ENCODE measurements around the gene CORO2A. TPM values are rescaled to one million over a fixed set of nuclear protein-coding genes. Genes with fewer than 3 reads are reported as not detected.

The CORO2A gene
- total and polyA plus RNA-seq, 8 donors = 8.1 to 20.4 (median 9.3) TPM

DNA sequence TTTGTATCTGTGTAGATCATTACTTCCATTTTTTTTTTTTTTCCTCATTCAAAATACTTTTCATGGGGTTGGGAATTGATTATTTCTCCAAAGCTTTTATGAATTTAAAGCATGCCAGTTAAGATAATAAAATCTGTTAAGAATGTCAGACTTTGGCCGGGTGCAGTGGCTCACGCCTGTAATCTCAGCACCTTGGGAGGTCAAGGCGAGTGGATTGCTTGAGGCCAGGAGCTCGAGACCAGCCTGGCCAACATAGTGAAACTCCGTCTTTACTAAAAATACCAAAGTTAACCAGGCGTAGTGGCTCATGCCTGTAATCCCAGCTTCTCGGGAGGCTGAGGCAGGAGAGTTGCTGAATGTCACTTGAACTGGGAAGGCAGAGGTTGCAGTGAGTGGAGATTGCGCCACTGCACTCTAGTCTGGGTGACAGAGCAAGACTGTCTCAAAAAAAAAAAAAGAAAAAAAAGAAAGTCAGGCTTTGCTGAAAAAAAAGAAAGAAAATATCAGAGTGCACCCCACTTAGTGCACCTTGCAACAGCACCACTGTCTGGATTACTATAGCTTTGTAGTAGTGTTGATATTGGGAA, 44.6 kb upstream of the CORO2A start:
- intact Hi-C loops (cut with DNase I) = no loop called here
- Histone ChIP-seq H3K36me3 (peaks cover 0 to 89% of the 10 kb centered on the region in 2 donors), H3K9me3 (no peaks in the 10 kb centered on the region), H3K4me1 (peaks cover 6 to 62% of the 10 kb centered on the region in 2 donors), H3K4me3 (no peak overlapping the region), H3K27ac (peak overlapping the region in 1 of 2 donors; percentile 24), H3K27me3 (no peaks in the 10 kb centered on the region)
- DNase-seq = peak in 1 of 4 donors; percentile 74
- peak; percentile 51 for ATAC-seq
- TF ChIP-seq, protein P1, sequence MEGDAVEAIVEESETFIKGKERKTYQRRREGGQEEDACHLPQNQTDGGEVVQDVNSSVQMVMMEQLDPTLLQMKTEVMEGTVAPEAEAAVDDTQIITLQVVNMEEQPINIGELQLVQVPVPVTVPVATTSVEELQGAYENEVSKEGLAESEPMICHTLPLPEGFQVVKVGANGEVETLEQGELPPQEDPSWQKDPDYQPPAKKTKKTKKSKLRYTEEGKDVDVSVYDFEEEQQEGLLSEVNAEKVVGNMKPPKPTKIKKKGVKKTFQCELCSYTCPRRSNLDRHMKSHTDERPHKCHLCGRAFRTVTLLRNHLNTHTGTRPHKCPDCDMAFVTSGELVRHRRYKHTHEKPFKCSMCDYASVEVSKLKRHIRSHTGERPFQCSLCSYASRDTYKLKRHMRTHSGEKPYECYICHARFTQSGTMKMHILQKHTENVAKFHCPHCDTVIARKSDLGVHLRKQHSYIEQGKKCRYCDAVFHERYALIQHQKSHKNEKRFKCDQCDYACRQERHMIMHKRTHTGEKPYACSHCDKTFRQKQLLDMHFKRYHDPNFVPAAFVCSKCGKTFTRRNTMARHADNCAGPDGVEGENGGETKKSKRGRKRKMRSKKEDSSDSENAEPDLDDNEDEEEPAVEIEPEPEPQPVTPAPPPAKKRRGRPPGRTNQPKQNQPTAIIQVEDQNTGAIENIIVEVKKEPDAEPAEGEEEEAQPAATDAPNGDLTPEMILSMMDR (IDR thresholded peaks at IDR 0.05) = no peak

DNA sequence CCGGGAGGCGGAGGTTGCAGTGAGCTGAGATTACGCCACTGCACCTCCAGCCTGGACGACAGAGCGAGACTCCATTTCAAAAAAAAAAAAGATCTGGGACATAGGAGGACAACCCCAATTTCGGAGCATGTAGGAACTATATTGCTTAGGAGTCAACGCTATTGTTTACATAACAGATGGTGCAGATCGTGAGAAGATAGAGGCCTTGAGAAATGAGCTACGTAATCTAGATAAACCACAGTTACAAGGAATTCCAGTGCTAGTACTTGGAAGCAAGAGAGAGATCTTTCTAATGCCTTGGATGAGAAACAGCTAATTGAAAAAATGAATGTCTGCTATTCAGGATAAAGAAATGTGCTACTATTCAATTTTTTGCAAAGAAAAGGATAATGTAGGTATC, 42.7 kb upstream of the CORO2A start:
- ATAC-seq = no peak
- no peaks in the 10 kb centered on the region for H3K9me3 ChIP-seq
- no peak overlapping the region for H3K27ac ChIP-seq
- H3K4me1 ChIP-seq = peaks cover 0 to 59% of the 10 kb centered on the region in 2 donors
- no peak overlapping the region for H3K4me3 ChIP-seq
- no peak for DNase-seq
- intact Hi-C loops (cut with DNase I) = no loop called here
- TF ChIP-seq, protein P1 (IDR thresholded peaks at IDR 0.05) = no peak
- H3K36me3 ChIP-seq = peaks cover 0 to 90% of the 10 kb centered on the region in 2 donors
- no peaks in the 10 kb centered on the region for H3K27me3 ChIP-seq

DNA sequence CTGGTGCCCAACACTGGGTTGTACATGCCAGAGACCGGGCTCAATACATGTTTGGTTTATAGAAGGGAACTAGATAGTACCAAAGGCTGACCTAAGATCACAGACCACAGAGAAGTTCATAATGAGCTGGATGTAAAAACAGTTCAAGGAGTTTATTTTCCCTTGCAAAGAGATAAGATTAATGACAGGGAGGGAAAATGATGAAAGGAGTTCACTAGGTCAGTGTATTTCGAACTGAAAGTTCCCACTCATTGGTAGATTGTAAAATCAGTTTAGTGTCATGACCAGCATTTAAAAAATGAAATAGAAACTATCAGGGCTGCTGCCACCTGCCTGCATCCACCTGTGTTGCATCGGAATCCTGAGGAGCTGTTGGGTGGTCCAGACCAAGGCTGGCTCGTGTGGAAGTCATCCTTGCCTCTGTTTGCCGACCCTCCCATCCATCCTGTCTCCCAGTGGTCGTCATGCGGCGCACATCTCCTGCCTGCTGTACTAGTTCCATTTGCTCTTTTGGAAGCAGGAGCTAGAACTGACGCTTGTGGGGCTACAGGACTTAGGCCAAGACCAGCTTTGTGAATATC, 41.9 kb upstream of the CORO2A start:
- H3K4me3 ChIP-seq = no peak overlapping the region
- peaks cover 0 to 92% of the 10 kb centered on the region in 2 donors for H3K36me3 ChIP-seq
- H3K4me1 ChIP-seq = peaks cover 0 to 53% of the 10 kb centered on the region in 2 donors
- TF ChIP-seq, protein P1 (IDR thresholded peaks at IDR 0.05) = no peak
- intact Hi-C loops (cut with DNase I) = no loop called here
- H3K9me3 ChIP-seq = no peaks in the 10 kb centered on the region
- H3K27me3 ChIP-seq = no peaks in the 10 kb centered on the region
- DNase-seq = no peak
- no peak for ATAC-seq
- H3K27ac ChIP-seq = no peak overlapping the region

DNA sequence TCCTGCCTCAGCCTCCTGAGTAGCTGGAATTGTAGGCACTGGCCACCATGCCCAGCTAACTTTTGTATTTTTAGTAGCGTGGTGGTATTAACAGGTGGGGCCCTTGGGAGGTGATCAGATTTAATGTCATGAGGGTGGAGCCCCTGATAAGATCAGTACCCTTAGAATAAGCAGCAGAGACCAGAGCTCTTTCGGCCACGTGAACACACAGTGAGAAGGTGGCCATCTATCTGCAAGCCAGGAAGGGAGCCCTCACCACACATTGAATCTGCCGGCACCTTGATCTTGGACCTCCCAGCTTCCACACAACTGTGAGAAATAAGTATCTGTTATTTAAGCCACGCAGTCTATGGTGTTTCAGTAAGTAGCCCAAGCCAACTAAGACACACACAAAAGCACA, 40.5 kb upstream of the CORO2A start:
- Histone ChIP-seq H3K4me3 (no peak overlapping the region), H3K9me3 (no peaks in the 10 kb centered on the region), H3K4me1 (peaks cover 0 to 43% of the 10 kb centered on the region in 2 donors), H3K27me3 (no peaks in the 10 kb centered on the region), H3K27ac (peak overlapping the region in 1 of 2 donors; percentile 57), H3K36me3 (peaks cover 0 to 97% of the 10 kb centered on the region in 2 donors)
- intact Hi-C loops (cut with DNase I) = no loop called here
- ATAC-seq = no peak
- TF ChIP-seq, protein P1 (IDR thresholded peaks at IDR 0.05) = no peak
- no peak for DNase-seq

DNA sequence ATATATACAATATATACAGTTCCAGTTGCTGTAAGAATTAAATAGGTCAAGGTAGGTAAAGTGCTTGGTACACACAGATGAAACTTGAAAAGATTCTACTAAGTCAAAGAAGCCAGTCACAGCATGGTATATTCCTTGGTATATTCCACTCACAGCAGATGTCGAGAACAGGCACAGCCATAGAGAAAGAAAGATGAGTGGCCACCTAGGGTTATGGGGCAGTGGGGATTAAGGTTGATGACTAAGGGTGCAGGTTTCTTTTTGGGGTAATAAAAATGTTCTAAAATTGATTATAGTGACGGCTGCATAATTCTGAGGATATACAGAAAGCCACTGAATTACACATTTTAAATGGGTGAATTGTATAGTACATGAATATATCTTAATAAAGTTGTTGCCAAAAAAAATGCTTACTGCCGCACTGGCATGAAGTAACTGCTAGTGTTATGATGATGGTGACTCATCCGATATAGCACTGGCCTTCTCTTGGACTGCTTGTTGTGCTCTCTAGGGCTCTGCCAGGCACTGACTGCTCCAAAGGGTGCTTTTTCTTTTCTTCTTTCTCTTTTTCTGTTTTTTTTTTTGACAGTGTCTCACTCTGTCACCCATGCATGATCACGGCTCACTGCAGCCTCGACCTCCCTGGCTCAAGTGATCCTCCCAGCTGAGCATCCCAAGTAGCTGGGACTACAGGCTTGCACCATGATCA, 39.5 kb upstream of the CORO2A start:
- TF ChIP-seq, protein P1 (IDR thresholded peaks at IDR 0.05) = no peak
- DNase-seq = no peak
- ATAC-seq = peak; percentile 77
- no peaks in the 10 kb centered on the region for H3K27me3 ChIP-seq
- no peak overlapping the region for H3K4me3 ChIP-seq
- peaks cover 0 to 100% of the 10 kb centered on the region in 2 donors for H3K36me3 ChIP-seq
- H3K4me1 ChIP-seq = peaks cover 0 to 36% of the 10 kb centered on the region in 2 donors
- H3K9me3 ChIP-seq = no peaks in the 10 kb centered on the region
- peak overlapping the region in 1 of 2 donors; percentile 57 for H3K27ac ChIP-seq
- intact Hi-C loops (cut with DNase I) = no loop called here
